B cell (primary cell): ENCODE data around the gene CLEC18C. TPM values are rescaled to one million over a fixed set of nuclear protein-coding genes. Genes with fewer than 3 reads are reported as not detected.
"Not testable (repeated sequence)": the region's sequence is repeated elsewhere in the genome, so short reads cannot be mapped to it uniquely, and the experiment has no call there.

ENCODE experiments used
- ATAC-seq: fragments of 200-7000 bp; cut with Tn5 transposase; one replicate; pipeline ENCODE4 v1.10.0; 2021; ENCODE audit warnings: low read depth, mild to moderate bottlenecking, moderate number of reproducible peaks, moderate library complexity
- CTCF ChIA-PET: fragments of 350-600 bp; sonication (Branson Sonifier 250); formaldehyde crosslinking; loops from one replicate; lab custom pipeline; 2021; ENCODE audit warnings: antibody characterized with exemption, inconsistent platforms; lab: Charles Lee
- POLR2A ChIA-PET: fragments of 350-600 bp; sonication (Branson Sonifier 250); formaldehyde crosslinking; loops from one replicate; lab custom pipeline; 2021; ENCODE audit warnings: antibody characterized with exemption; lab: Charles Lee
- DNase-seq: peaks from one replicate; pipeline ENCODE4 v3.0.0; 2013
- H2AFZ ChIP-seq: 2 replicates; pipeline ENCODE4 v1.6.1; 2012; ENCODE audit warnings: mild to moderate bottlenecking, low read depth, low read length; ENCODE audit not compliant: insufficient read depth, poor library complexity, severe bottlenecking
- H3K27ac ChIP-seq, 2 donors: 1 replicate in 1 of 2; 2 replicates in 1 of 2; pipeline ENCODE4 v1.5.1; 2012 to 2013; ENCODE audit warnings: low read length in 2 of 2, mild to moderate bottlenecking in 2 of 2, moderate library complexity in 1 of 2
- H3K27me3 ChIP-seq, 4 experiments: fragments of 200-600 bp in 1 of 4; sonication (generic) in 1 of 4; replicated peaks in 1 of 4; 1 replicate in 2 of 4; 2 replicates in 2 of 4; pipeline versions ENCODE4 v1.6.1 to v1.7.0; 2013 to 2016; ENCODE audit warnings: low read length in 3 of 4, mild to moderate bottlenecking in 2 of 4, mixed read lengths in 1 of 4, moderate library complexity in 1 of 4; ENCODE audit not compliant: insufficient read depth in 4 of 4, control insufficient read depth in 3 of 4; ENCODE audit errors: control extremely low read depth in 1 of 4
- H3K36me3 ChIP-seq, 2 experiments: replicated peaks in 1 of 2; 1 replicate in 1 of 2; 2 replicates in 1 of 2; pipeline versions ENCODE4 v1.6.1 to v1.7.1; 2013; ENCODE audit warnings: low read length in 1 of 2; ENCODE audit not compliant: insufficient read depth in 2 of 2, control insufficient read depth in 1 of 2; ENCODE audit errors: control extremely low read depth in 1 of 2, extremely low read depth in 1 of 2
- H3K4me1 ChIP-seq, 2 donors: fragments of 200-600 bp in 1 of 2; sonication (generic) in 1 of 2; 1 replicate in 1 of 2; 2 replicates in 1 of 2; pipeline versions ENCODE4 v1.5.1 to v1.6.1; 2013 to 2017; ENCODE audit warnings: low read length in 2 of 2; ENCODE audit not compliant: control insufficient read depth in 2 of 2, insufficient read depth in 2 of 2
- H3K4me2 ChIP-seq: replicated peaks from 2 replicates; pipeline ENCODE3; 2012; ENCODE audit warnings: mild to moderate bottlenecking, low read depth, low read length; ENCODE audit not compliant: poor library complexity, severe bottlenecking
- H3K4me3 ChIP-seq, 5 experiments: fragments of 200-600 bp in 1 of 5; sonication (generic) in 1 of 5; 1 replicate in 3 of 5; 2 replicates in 2 of 5; pipeline versions ENCODE4 v1.5.1 to v1.7.0; 2011 to 2016; ENCODE audit warnings: low read length in 4 of 5, mild to moderate bottlenecking in 4 of 5, low read depth in 2 of 5, control low read depth in 1 of 5, moderate library complexity in 1 of 5; ENCODE audit not compliant: insufficient read depth in 1 of 5; ENCODE audit errors: control extremely low read depth in 1 of 5, extremely low read depth in 1 of 5
- H3K79me2 ChIP-seq: fragments of 200-600 bp; sonication (generic); one replicate; pipeline ENCODE4 v1.6.0; 2016; ENCODE audit warnings: low read length; ENCODE audit not compliant: control insufficient read depth, insufficient read depth
- H3K9ac ChIP-seq: fragments of 200-600 bp; sonication (generic); 2 replicates; pipeline ENCODE4 v1.6.1; 2017; ENCODE audit warnings: mild to moderate bottlenecking, low read length, moderate library complexity
- H3K9me3 ChIP-seq, 3 donors: one replicate each; pipeline versions ENCODE4 v1.6.1 to v1.7.1; 2013; ENCODE audit warnings: low read length in 2 of 3; ENCODE audit not compliant: control insufficient read depth in 2 of 3, insufficient read depth in 1 of 3; ENCODE audit errors: control extremely low read depth in 1 of 3
- H4K20me1 ChIP-seq: 2 replicates; pipeline ENCODE4 v1.6.0; 2012; ENCODE audit warnings: mild to moderate bottlenecking, low read length; ENCODE audit not compliant: insufficient read depth, control insufficient read depth, poor library complexity, severe bottlenecking
- H3K27ac Mint-ChIP-seq: one replicate; pipeline ENCODE4 v1.8.0; 2021; ENCODE audit warnings: mixed read lengths
- H3K27me3 Mint-ChIP-seq: one replicate; pipeline ENCODE4 v1.8.0; 2021; ENCODE audit warnings: mixed read lengths
- H3K4me1 Mint-ChIP-seq: one replicate; pipeline ENCODE4 v1.8.0; 2021; ENCODE audit warnings: mixed read lengths
- H3K4me3 Mint-ChIP-seq: one replicate; pipeline ENCODE4 v1.8.0; 2021; ENCODE audit warnings: mixed read lengths
- H3K9me3 Mint-ChIP-seq: one replicate; pipeline ENCODE4 v1.8.0; 2022; ENCODE audit warnings: mixed read lengths; ENCODE audit not compliant: insufficient read depth
- EZH2 ChIP-seq: IDR thresholded peaks from 2 replicates; pipeline ENCODE4 v1.6.1; 2012; ENCODE audit warnings: borderline replicate concordance, low read depth, mild to moderate bottlenecking, moderate library complexity, low read length; ENCODE audit not compliant: insufficient read depth, poor library complexity, severe bottlenecking
- WGBS: methylation state at CpG from one replicate; pipeline ENCODE4 v1.1.5; 2013; ENCODE audit warnings: missing lambda C conversion rate; ENCODE audit not compliant: insufficient coverage; 5-methylcytosine and 5-hydroxymethylcytosine counted together
- intact Hi-C: fragments of 100-400 bp; cut with micrococcal nuclease; formaldehyde crosslinking; loops from one replicate; pipeline ENCODE4 v1.10.0; 2022
- polyA plus RNA-seq: library from polyadenylated mRNA; depleted of rRNA; stranded (reverse); fragments of >200 nt; gene quantifications from 2 replicates; pipeline ENCODE4 v1.2.3, GENCODE V29; 2012
- total RNA-seq, 2 donors: library from RNA; stranded (reverse); fragments of 120-200 nt in 1 of 2; gene quantifications; 1 replicate in 1 of 2; 2 replicates in 1 of 2; pipeline versions ENCODE4 v1.2.3 to v1.2.4, GENCODE V29; 2013 to 2022
- TF ChIP-seq, protein P1 (sequence below): fragments of 200-600 bp; IDR thresholded peaks from one replicate; pipeline ENCODE4 v1.8.0; 2022; ENCODE audit warnings: antibody characterized with exemption, mild to moderate bottlenecking

Gene CLEC18C
- total and polyA plus RNA-seq, 2 donors (not counting 1 experiment from before 2014, with no cell fraction given) = 0.88 to 1.2 TPM

DNA sequence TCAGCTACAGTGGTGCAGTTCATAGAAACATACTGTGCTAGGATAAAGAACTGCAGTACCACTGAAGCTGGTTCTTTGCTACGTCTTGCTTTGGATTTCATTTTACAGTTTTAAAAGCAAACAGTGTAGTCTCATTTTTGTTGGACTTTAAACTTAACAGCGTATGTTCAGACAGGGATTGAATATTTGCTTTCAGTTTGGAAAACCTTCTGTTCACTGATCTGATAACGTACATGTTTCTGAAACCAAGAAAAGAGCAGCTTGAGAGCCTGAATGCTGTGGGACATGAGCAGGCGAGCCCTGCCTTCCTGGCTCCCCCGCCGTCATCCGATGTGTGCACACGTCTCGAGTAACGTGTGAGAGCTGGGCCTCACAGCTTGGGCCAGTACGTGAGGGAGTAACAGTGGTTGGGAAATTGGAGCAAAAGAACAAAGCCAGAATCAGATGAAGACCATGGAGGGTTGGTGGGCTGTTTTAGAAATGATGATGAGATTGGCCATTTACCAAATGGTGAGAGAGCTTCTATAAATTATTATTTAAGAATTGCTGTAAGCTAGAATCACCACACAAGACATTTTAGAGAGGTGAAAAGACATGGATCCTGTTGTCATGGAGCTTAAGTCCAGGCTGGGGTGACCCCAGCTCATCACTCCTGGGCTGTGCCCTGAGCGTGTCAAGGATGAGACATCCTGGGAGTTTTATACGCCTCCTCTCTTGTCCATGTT, 20.8 kb upstream of the CLEC18C start:
- H3K79me2 ChIP-seq = no peaks in the 10 kb centered on the region
- no peak for TF ChIP-seq EZH2
- TF ChIP-seq, protein P1, sequence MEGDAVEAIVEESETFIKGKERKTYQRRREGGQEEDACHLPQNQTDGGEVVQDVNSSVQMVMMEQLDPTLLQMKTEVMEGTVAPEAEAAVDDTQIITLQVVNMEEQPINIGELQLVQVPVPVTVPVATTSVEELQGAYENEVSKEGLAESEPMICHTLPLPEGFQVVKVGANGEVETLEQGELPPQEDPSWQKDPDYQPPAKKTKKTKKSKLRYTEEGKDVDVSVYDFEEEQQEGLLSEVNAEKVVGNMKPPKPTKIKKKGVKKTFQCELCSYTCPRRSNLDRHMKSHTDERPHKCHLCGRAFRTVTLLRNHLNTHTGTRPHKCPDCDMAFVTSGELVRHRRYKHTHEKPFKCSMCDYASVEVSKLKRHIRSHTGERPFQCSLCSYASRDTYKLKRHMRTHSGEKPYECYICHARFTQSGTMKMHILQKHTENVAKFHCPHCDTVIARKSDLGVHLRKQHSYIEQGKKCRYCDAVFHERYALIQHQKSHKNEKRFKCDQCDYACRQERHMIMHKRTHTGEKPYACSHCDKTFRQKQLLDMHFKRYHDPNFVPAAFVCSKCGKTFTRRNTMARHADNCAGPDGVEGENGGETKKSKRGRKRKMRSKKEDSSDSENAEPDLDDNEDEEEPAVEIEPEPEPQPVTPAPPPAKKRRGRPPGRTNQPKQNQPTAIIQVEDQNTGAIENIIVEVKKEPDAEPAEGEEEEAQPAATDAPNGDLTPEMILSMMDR = no peak
- H3K9me3 ChIP-seq = no peaks in the 10 kb centered on the region
- no peak for ATAC-seq
- H2AFZ ChIP-seq = no peak overlapping the region
- H3K27ac Mint-ChIP-seq = no peak overlapping the region
- DNase-seq = no peak
- H3K4me3 ChIP-seq = no peak overlapping the region
- no peaks in the 10 kb centered on the region for H4K20me1 ChIP-seq
- no peak overlapping the region for H3K4me2 ChIP-seq
- peaks cover 14 to 87% of the 10 kb centered on the region in 2 experiments for H3K36me3 ChIP-seq
- H3K27ac ChIP-seq = no peak overlapping the region
- H3K27me3 ChIP-seq = no peaks in the 10 kb centered on the region
- H3K9me3 Mint-ChIP-seq = no peaks in the 10 kb centered on the region
- ChIA-PET POLR2A (no interaction called here), CTCF (interaction anchor here (0.6 to 1.1 kb wide), 2 partner anchors 10 to 330 kb away, joined by 3 read pairs; no protein-coding TSS in a partner anchor)
- no peak overlapping the region for H3K9ac ChIP-seq
- intact Hi-C loops = no loop called here
- 97% methylated on average over 13 of the region's 13 CpGs for WGBS
- no peaks in the 10 kb centered on the region for H3K27me3 Mint-ChIP-seq
- H3K4me1 Mint-ChIP-seq = no peaks in the 10 kb centered on the region
- H3K4me1 ChIP-seq = no peaks in the 10 kb centered on the region
- H3K4me3 Mint-ChIP-seq = no peak overlapping the region

- H3K79me2 ChIP-seq, H2AFZ ChIP-seq, H3K4me1 Mint-ChIP-seq, ATAC-seq, intact Hi-C loops, H3K4me3 Mint-ChIP-seq, DNase-seq, CTCF ChIA-PET, H3K4me1 ChIP-seq, H3K9me3 Mint-ChIP-seq, H3K4me2 ChIP-seq, H3K27ac ChIP-seq, H3K27ac Mint-ChIP-seq, H4K20me1 ChIP-seq, POLR2A ChIA-PET, H3K4me3 ChIP-seq, H3K9ac ChIP-seq, H3K27me3 Mint-ChIP-seq, H3K9me3 ChIP-seq, H3K27me3 ChIP-seq: not testable (repeated sequence)
- H3K36me3 ChIP-seq = peaks cover 16 to 92% of the 10 kb centered on the region in 2 experiments
- over 99% methylated on average over 9 of the region's 10 CpGs for WGBS
These were observed 18.9 kb upstream of the CLEC18C start for GRCh38 chr16:70154736-70155135.
